SJSA1 (cell line): Measurements from ENCODE around the gene STOX1. TPM values are rescaled to one million over a fixed set of nuclear protein-coding genes. Genes with fewer than 3 reads are reported as not detected.
"Not testable (repeated sequence)": the region's sequence is repeated elsewhere in the genome, so short reads cannot be mapped to it uniquely, and the experiment has no call there.

Experiments used
- DNase-seq, 2 experiments: peaks; one replicate each; pipeline ENCODE4 v3.0.0-alpha.2; 2015 to 2020; ENCODE audit warnings: low spot score in 2 of 2, low read depth in 1 of 2
- H3K27ac ChIP-seq: fragments of 250-450 bp; sonication (Bioruptor Pico); 2 replicates; pipeline ENCODE4 v1.5.1; 2020; ENCODE audit warnings: mild to moderate bottlenecking, moderate library complexity
- H3K27me3 ChIP-seq: fragments of 250-450 bp; sonication (Bioruptor Pico); replicated peaks from 2 replicates; pipeline ENCODE4 v1.5.1; 2020; ENCODE audit warnings: mild to moderate bottlenecking, moderate library complexity
- H3K36me3 ChIP-seq: fragments of 250-450 bp; sonication (Bioruptor Pico); 2 replicates; pipeline ENCODE4 v1.5.1; 2020; ENCODE audit warnings: mild to moderate bottlenecking
- H3K4me1 ChIP-seq: fragments of 250-450 bp; sonication (Bioruptor Pico); replicated peaks from 2 replicates; pipeline ENCODE4 v1.6.1; 2021; ENCODE audit warnings: mild to moderate bottlenecking
- H3K4me3 ChIP-seq: fragments of 250-450 bp; sonication (Bioruptor Pico); 2 replicates; pipeline ENCODE4 v1.5.1; 2020; ENCODE audit warnings: mild to moderate bottlenecking
- H3K9me3 ChIP-seq: fragments of 250-450 bp; sonication (Bioruptor Pico); replicated peaks from 2 replicates; pipeline ENCODE4 v1.5.1; 2020; ENCODE audit warnings: mild to moderate bottlenecking
- total RNA-seq: library from RNA; depleted of rRNA; stranded (reverse); fragments of >200 nt; shearing (Covaris generic); gene quantifications from 2 replicates; pipeline ENCODE4 v1.2.3, GENCODE V29; 2014

The STOX1 gene
- total RNA-seq, 1 experiment from 2014 or later = 0.39 TPM

DNA sequence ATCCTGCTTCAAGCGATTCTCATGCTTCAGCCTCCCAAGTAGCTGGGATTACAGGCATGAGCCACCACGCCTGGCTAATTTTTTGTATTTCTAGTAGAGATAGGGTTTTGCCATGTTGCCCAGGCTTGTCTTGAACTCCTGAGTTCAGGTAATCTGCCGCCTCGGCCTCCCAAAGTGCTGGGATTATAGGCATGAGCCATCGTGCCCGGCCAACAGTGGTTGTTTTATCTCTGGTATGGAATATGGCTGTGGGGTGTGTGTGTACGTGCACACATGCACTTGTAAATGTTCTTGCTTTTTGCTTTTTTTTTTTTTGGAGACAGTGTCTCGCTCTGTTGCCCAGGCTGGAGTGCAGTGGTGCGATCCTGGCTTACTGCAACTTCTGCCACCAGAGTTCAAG lies 13.3 kb downstream of the STOX1 start:
- H3K36me3 ChIP-seq, H3K4me1 ChIP-seq, H3K27me3 ChIP-seq, DNase-seq, H3K27ac ChIP-seq, H3K4me3 ChIP-seq, H3K9me3 ChIP-seq: not testable (repeated sequence)

DNA sequence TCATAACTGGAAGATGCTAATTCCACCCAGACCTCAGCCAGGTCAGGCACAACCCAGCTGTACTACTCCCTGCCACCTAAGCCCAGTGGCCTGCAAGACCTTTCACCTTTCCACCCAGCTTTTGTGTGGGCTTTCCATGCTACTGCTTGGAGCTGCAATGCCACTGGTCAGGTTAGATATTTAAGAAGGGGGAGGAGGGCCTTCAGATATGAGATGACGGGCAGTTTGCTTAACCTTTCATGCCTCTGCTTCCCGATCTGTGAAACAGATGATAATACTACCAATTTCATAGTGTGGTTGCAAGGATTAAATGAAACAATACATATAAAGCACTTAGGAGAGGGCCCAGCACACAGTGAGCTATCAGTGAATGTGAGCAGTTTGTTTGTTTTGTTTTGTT lies 20.9 kb downstream of the STOX1 start:
- no peak overlapping the region for H3K4me3 ChIP-seq
- no peaks in the 10 kb centered on the region for H3K4me1 ChIP-seq
- H3K27me3 ChIP-seq = no peaks in the 10 kb centered on the region
- H3K36me3 ChIP-seq = no peaks in the 10 kb centered on the region
- no peak overlapping the region for H3K27ac ChIP-seq
- DNase-seq = no peak
- no peaks in the 10 kb centered on the region for H3K9me3 ChIP-seq

DNA sequence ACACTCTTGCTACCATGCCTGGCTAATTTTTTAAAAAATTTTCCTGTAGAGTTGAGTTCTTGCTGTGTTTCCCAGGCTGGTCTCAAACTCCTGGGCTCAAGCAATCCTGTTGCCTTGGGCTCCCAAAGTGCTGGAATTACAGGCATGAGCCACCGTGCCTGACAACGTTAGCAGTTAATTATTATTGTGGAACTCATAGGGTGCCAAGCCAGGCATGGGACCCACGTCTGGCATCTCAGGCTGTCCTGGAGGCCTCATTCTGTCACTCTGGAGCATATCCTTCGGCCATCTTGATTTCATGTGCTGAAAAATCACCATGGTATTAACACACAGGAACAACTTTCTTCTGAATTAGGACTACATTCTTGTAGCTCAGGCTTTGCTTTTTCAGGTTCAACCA lies 21.5 kb downstream of the STOX1 start:
- Histone ChIP-seq H3K36me3 (no peaks in the 10 kb centered on the region), H3K4me3 (no peak overlapping the region), H3K27me3 (no peaks in the 10 kb centered on the region), H3K27ac (no peak overlapping the region), H3K9me3 (no peaks in the 10 kb centered on the region), H3K4me1 (no peaks in the 10 kb centered on the region)
- no peak for DNase-seq

DNA sequence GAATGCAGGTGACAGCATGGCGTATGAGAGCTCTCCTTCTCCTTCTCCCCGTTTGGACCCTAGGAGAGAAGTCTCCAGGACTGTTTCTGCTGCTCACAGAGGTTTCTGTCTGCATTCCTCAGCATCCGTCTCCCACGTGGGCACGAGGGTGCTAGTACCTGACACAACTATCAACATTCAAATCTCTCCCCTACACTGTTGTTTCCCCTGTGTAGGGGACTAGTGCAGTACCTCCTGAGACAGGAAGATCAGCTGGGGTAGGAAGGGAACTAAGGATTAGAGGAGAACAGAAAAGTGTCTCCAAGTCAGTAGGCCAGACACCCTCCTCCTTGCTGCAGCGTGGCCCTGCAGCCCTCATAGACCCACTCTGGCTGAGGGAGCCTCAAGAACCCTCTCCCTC lies 29.0 kb downstream of the STOX1 start:
- no peaks in the 10 kb centered on the region for H3K36me3 ChIP-seq
- no peaks in the 10 kb centered on the region for H3K27me3 ChIP-seq
- H3K27ac ChIP-seq = no peak overlapping the region
- H3K9me3 ChIP-seq = peaks cover 7% of the 10 kb centered on the region; the same call in 1 of the 2 replicates
- H3K4me1 ChIP-seq = no peaks in the 10 kb centered on the region
- DNase-seq = no peak
- H3K4me3 ChIP-seq = no peak overlapping the region

DNA sequence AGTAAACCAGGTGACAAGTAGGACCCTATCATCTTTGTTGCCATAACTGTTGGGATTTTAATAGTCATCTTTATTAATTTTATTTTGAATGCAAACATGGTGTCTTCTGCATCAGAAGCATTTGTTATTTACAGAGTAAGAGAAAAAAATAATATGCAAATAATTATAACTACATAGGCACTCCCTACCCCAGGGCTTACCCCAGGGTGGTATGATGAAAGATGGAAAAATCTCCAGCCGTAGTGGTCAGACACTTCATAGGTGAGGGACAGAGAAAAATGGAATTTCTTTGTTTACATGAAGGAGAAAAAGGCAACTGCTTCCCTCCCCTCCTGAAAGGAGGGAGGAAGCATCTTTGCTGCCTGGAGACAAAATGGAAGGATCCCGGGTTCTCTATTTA lies 29.7 kb downstream of the STOX1 start:
- Histone ChIP-seq H3K27me3 (no peaks in the 10 kb centered on the region), H3K27ac (no peak overlapping the region), H3K4me3 (no peak overlapping the region), H3K9me3 (peaks cover 10% of the 10 kb centered on the region; the same call in 1 of the 2 replicates), H3K4me1 (no peaks in the 10 kb centered on the region), H3K36me3 (no peaks in the 10 kb centered on the region)
- DNase-seq = no peak

DNA sequence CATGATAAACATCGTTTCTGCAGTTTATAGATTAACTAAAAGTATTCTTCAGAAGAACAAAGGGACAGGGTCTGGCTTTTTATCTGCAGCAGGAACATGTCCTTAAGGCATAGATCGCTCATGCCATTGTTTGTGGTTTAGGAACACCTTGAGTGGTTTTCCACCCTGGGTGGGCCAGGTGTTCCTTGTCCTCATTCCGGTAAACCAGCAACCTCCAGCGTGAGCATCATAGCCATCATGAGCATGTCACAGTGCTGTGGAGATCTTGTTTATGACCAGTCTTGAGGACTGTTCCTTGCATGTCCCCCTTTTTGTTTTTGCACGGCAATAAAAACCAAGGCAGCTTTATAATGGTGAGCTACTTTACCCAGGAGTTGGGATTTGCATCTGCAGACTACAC lies 33.9 kb downstream of the STOX1 start:
- H3K4me3 ChIP-seq = no peak overlapping the region
- no peaks in the 10 kb centered on the region for H3K4me1 ChIP-seq
- peaks cover 11% of the 10 kb centered on the region; the same call in 1 of the 2 replicates for H3K9me3 ChIP-seq
- H3K27ac ChIP-seq = no peak overlapping the region
- DNase-seq = no peak
- no peaks in the 10 kb centered on the region for H3K27me3 ChIP-seq
- H3K36me3 ChIP-seq = no peaks in the 10 kb centered on the region

DNA sequence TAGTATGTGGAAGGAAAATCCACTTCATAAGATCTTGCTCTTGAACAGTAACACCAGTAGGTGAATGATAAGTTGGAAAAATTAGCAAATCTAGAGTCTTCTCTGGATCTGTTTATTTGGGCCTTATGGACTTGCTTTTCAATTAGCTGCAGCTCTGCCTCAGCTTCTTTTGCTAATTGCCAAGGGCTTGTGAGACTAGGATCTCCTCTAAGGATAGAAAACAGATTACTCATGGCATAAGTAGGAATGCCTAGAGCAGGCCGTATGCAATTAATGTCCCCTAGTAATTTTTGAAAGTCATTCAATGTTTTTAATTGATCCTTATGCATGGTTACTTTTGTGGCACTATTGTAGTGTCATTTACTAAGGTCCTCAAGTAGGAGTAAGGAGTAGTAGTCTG lies 37.3 kb downstream of the STOX1 start:
- H3K4me3 ChIP-seq = no peak overlapping the region
- no peaks in the 10 kb centered on the region for H3K36me3 ChIP-seq
- no peak overlapping the region for H3K27ac ChIP-seq
- no peak for DNase-seq
- H3K4me1 ChIP-seq = no peaks in the 10 kb centered on the region
- H3K9me3 ChIP-seq = peaks cover 11% of the 10 kb centered on the region; the same call in 1 of the 2 replicates
- H3K27me3 ChIP-seq = no peaks in the 10 kb centered on the region

DNA sequence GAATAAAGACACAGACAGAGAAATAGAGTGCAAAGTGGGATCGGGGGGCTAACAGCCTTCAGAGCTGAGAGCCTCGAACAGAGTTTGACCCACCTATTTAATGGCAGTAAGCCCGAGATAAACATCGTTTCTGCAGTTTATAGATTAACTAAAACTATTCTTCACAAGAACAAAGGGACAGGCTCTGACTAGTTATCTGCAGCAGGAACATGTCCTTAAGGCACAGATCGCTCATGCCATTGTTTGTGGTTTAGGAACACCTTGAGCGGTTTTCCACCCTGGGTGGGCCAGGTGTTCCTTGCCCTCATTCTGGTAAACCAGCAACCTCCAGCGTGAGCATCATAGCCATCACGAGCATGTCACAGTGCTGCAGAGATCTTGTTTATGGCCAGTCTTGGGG lies 40.8 kb downstream of the STOX1 start:
- not testable (repeated sequence) for H3K9me3 ChIP-seq, H3K27me3 ChIP-seq, H3K36me3 ChIP-seq, H3K4me3 ChIP-seq, H3K27ac ChIP-seq, DNase-seq
- peaks cover 14% of the 10 kb centered on the region for H3K4me1 ChIP-seq

DNA sequence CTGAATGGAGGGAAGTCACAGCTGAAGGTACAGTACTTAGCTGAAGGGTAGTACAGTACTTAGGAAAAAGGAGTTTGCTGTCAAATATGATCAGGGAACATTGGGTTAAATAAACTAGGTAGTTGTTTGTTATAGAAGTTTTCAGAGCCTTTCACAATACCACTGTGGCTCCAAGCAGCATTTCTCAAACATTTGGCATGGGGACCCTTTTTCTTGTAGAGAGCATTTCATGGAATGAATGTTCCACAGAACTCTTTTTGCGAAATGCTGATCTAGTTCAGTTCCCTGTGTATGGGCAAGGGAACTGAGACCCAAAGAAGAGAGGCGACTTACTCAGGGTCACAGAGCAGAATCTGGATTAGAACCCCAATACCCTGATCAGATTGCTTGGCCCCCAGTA lies 42.3 kb downstream of the STOX1 start:
- H3K4me3 ChIP-seq = no peak overlapping the region
- H3K9me3 ChIP-seq = no peaks in the 10 kb centered on the region
- H3K4me1 ChIP-seq = peaks cover 14% of the 10 kb centered on the region
- no peak for DNase-seq
- H3K27ac ChIP-seq = no peak overlapping the region
- no peaks in the 10 kb centered on the region for H3K27me3 ChIP-seq
- no peaks in the 10 kb centered on the region for H3K36me3 ChIP-seq

DNA sequence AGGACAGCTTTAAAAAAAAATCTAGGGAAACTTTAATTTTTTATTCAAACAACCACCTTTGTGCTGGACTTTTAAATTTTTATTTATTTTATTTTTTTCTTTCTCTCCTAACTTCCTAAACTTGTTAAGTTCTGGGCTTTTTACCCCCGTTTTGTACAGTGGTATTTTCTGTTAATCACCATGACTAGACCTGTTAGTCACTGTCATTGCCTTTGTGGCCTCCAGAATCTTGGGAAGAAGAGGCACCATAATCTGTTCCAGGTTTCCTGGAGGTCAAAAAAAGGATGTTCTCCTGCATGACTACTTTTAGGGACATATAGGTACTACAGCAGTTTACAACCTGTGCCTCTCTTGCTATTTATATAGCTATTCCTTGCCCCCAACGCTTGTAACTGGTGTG lies 42.7 kb downstream of the STOX1 start:
- no peaks in the 10 kb centered on the region for H3K36me3 ChIP-seq
- no peak overlapping the region for H3K4me3 ChIP-seq
- H3K4me1 ChIP-seq = peaks cover 14% of the 10 kb centered on the region
- H3K9me3 ChIP-seq = no peaks in the 10 kb centered on the region
- no peaks in the 10 kb centered on the region for H3K27me3 ChIP-seq
- H3K27ac ChIP-seq = no peak overlapping the region
- DNase-seq = no peak

DNA sequence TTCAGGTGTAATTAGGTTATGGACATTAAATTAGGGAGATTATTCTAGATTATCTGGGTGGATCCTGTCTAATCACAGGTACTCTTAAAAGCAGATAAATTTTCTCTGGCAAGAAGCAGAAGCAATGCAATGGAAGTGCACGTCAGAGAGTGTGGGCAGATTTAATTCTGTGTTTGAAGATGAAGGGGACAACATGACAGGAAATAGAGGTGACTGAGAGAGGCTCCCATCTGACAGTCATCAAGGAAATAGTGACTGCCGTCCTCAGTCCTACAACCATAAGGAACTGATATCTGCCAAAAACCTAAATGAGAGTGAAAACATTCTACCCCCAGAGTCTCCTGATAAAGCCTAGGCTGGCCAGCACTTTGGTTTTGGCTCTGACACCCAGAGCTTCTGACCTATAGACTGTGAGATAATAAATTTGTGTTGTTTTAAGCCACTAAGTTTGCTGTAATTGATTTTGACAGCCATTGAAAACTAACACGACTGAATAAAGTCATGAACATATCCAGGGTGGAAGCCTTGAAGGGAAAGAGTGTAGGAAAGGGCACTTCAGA lies 43.3 kb downstream of the STOX1 start:
- no peak overlapping the region for H3K4me3 ChIP-seq
- H3K36me3 ChIP-seq = no peaks in the 10 kb centered on the region
- H3K27ac ChIP-seq = no peak overlapping the region
- H3K27me3 ChIP-seq = no peaks in the 10 kb centered on the region
- H3K9me3 ChIP-seq = no peaks in the 10 kb centered on the region
- peaks cover 14% of the 10 kb centered on the region for H3K4me1 ChIP-seq
- DNase-seq = no peak

DNA sequence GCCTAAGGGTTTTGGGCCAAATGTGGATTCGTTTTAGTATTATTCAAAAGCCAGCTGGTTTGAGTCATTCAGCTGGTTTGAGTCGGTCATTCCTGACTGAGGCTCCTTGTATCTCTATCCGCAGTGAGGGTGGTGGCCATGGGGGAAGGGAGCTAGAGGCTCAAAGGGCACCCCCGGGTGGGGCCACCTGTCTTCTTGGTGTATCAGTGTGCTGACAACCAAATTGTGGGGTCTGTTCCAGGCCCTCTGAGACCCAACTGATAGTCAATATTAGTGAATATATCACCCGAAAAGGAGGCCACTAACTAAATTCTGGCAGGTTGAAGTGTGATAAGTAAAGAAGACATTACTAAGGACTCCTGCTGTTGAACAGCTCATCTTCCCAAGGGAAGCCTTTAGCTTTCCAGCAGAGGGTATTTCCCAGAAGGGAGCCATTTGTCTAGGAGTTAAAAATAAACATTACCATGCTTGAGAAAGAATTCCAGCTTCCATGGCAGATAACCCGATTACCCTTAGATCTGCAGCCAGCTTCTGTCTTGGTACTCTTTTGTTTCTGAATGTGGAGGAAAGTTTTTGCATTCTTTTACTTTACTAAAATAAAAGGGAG lies 43.9 kb downstream of the STOX1 start:
- peaks cover 14% of the 10 kb centered on the region for H3K4me1 ChIP-seq
- H3K4me3 ChIP-seq = no peak overlapping the region
- peak overlapping the region; percentile 27; the same call in 1 of the 2 replicates for H3K27ac ChIP-seq
- H3K36me3 ChIP-seq = no peaks in the 10 kb centered on the region
- no peaks in the 10 kb centered on the region for H3K27me3 ChIP-seq
- H3K9me3 ChIP-seq = no peaks in the 10 kb centered on the region
- DNase-seq = peak in 1 of 2 experiments; percentile 55

DNA sequence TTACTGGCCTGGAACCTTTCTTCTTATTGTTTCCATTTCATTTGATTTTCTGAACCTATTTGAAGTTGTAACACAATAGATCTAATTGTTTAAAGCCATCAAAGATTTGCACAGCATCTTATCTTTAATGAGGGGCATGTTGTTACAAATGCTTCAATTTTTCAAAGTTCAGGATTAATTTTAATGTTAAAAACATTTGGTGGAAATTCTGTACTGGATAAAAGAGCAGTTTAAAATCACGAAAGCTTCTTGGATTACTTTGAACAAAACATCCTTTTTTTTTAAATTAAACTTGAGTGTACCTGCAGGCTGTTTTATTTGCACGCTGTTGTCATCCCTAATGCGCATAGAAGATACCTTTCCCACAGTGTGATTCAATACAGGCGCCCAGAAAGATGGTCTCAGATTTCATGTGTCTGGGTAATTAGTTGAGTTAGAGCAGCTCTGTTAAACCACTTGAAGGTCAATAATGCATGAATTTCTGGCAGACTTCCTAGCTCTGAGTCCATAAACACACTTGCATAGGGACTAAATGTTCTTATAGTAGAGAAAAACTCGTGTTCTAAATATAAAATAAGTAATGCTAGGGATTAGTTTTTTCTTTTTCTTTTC lies 44.5 kb downstream of the STOX1 start:
- Histone ChIP-seq H3K27me3 (no peaks in the 10 kb centered on the region), H3K9me3 (no peaks in the 10 kb centered on the region), H3K4me1 (peaks cover 14% of the 10 kb centered on the region), H3K36me3 (no peaks in the 10 kb centered on the region), H3K4me3 (no peak overlapping the region), H3K27ac (no peak overlapping the region; the same call in 1 of the 2 replicates)
- no peak for DNase-seq

DNA sequence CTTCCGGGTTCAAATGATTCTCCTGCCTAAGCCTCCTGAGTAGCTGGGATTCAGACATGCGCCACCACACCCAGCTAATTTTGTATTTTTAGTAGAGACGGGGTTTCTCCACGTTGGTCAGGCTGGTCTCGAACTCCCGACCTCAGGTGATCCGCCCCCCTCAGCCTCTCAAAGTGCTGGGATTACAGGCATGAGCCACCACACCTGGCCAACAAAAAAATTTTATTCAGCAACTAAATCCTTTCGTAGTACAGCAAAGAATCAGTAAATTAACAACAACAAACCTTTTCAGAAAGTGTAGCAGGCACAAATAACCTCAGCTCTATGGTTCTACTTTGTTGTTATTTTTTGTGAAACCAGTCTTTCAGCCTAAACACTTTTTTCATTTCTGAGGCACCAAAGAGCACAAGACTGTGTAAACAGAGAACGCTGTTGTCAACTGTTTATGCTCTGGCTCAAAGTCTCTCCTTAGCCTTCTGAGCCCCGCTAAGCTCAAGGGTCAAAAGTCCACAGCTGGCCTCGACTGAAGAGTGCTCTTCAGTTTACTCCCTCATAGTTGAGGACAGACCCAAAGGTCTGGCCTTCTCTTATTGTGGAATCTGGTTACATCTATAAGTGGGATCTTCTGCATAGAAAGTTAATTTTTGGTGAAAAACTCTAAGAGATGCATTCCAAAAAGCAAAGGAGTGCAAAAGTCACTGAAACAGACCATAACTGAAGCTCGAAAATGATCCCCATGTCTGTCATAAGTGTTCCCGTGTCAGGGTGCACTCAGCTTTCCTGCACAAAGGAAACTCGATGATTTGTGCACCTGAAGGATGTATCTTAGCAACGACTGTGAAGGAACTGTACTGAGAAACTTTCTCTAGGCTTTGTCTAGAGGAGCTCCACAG lies 49.2 kb downstream of the STOX1 start:
- peaks cover 6% of the 10 kb centered on the region for H3K4me1 ChIP-seq
- no peaks in the 10 kb centered on the region for H3K27me3 ChIP-seq
- no peaks in the 10 kb centered on the region for H3K36me3 ChIP-seq
- DNase-seq = no peak
- no peak overlapping the region for H3K27ac ChIP-seq
- no peaks in the 10 kb centered on the region for H3K9me3 ChIP-seq
- no peak overlapping the region for H3K4me3 ChIP-seq
